ENCODE measurements around the gene POMC. TPM values are rescaled to one million over a fixed set of nuclear protein-coding genes. Genes with fewer than 3 reads are reported as not detected.
A peak's percentile ranks its signal among the peaks of the same experiment; 100 is the strongest.
"Not testable (repeated sequence)": the region's sequence is repeated elsewhere in the genome, so short reads cannot be mapped to it uniquely, and the experiment has no call there.

POMC gene
- total and polyA plus RNA-seq, 2 donors from 2014 or later: 1.5 to 2.1 TPM

DNA sequence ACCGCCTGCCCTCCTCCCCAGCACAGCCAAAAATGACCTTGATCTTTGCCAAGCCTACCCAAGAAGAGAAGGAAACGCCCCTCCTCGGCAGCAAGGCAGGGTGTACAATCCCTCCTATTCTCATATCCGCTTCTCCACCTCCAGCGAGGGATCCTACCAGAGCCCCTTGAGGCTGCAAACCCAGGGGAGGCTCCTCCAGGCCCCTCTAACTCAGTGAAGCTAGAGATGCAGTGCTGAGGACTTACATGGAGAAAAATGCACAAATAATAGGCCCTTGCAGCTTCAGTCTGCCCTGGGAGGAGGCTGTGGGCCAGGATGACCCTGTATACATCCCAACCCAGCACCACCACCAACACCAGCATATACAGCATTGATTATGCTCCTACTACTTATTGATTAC, 46.9 kb upstream of the POMC start:
- Histone ChIP-seq H3K9ac (ENCODE audit: low read length in 3 of 3) (no peak overlapping the region), H3K4me1 (ENCODE audit: control insufficient read depth in 2 of 3, insufficient read depth in 2 of 3, low read depth in 1 of 3, low read length in 3 of 3) (no peaks in the 10 kb centered on the region), H3K9me3 (ENCODE audit: control insufficient read depth in 2 of 3, insufficient read depth in 1 of 3, low read length in 3 of 3) (no peaks in the 10 kb centered on the region), H3K27me3 (ENCODE audit: control insufficient read depth, insufficient read depth, low read length) (no peaks in the 10 kb centered on the region), H3K4me3 (ENCODE audit: low read length in 3 of 3) (no peak overlapping the region), H3K27ac (ENCODE audit: low read depth in 2 of 2, low read length in 2 of 2) (peak overlapping the region in 1 of 2 donors; percentile 32), H3K36me3 (ENCODE audit: control insufficient read depth in 2 of 3, insufficient read depth in 3 of 3, low read length in 3 of 3) (no peaks in the 10 kb centered on the region)
- FAIRE-seq: no peak
- peak in 1 of 5 donors; percentile 55 for DNase-seq
- TF ChIP-seq, protein P1, sequence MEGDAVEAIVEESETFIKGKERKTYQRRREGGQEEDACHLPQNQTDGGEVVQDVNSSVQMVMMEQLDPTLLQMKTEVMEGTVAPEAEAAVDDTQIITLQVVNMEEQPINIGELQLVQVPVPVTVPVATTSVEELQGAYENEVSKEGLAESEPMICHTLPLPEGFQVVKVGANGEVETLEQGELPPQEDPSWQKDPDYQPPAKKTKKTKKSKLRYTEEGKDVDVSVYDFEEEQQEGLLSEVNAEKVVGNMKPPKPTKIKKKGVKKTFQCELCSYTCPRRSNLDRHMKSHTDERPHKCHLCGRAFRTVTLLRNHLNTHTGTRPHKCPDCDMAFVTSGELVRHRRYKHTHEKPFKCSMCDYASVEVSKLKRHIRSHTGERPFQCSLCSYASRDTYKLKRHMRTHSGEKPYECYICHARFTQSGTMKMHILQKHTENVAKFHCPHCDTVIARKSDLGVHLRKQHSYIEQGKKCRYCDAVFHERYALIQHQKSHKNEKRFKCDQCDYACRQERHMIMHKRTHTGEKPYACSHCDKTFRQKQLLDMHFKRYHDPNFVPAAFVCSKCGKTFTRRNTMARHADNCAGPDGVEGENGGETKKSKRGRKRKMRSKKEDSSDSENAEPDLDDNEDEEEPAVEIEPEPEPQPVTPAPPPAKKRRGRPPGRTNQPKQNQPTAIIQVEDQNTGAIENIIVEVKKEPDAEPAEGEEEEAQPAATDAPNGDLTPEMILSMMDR (IDR thresholded peaks at IDR 0.05; ENCODE audit: borderline replicate concordance, extremely low read depth, insufficient read depth): no peak
- intact Hi-C loops (cut with DNase I): no loop called here

DNA sequence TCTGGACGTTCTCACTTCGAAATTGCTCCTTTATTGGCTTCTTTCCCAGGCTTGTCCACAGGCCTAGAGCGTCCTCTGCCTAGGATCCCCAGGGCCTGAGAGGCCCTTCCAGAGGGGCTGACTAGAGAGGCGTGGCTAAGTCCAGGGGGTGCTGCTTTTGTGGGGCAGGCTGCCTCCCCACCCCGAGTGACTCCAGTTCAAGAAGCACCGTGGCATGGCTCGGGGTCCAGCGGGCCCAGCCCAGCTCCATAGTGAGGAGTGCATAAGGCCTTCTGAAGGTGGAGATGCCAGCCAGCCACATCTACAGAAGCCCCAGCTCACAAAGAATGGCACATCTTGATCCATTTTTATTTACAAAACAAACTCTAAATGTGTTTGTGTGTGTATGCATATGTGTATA, 44.8 kb upstream of the POMC start:
- no peak overlapping the region for H3K4me3 ChIP-seq (ENCODE audit: low read length in 3 of 3)
- H3K9me3 ChIP-seq (ENCODE audit: control insufficient read depth in 2 of 3, insufficient read depth in 1 of 3, low read length in 3 of 3): no peaks in the 10 kb centered on the region
- H3K9ac ChIP-seq (ENCODE audit: low read length in 3 of 3): no peak overlapping the region
- H3K27ac ChIP-seq (ENCODE audit: low read depth in 2 of 2, low read length in 2 of 2): no peak overlapping the region
- FAIRE-seq: no peak
- H3K27me3 ChIP-seq (ENCODE audit: control insufficient read depth, insufficient read depth, low read length): no peaks in the 10 kb centered on the region
- peak in 1 of 5 donors; percentile 45 for DNase-seq
- TF ChIP-seq, protein P1 (IDR thresholded peaks at IDR 0.05; ENCODE audit: borderline replicate concordance, extremely low read depth, insufficient read depth): no peak
- no peaks in the 10 kb centered on the region for H3K4me1 ChIP-seq (ENCODE audit: control insufficient read depth in 2 of 3, insufficient read depth in 2 of 3, low read depth in 1 of 3, low read length in 3 of 3)
- no peaks in the 10 kb centered on the region for H3K36me3 ChIP-seq (ENCODE audit: control insufficient read depth in 2 of 3, insufficient read depth in 3 of 3, low read length in 3 of 3)
- intact Hi-C loops (cut with DNase I): no loop called here

DNA sequence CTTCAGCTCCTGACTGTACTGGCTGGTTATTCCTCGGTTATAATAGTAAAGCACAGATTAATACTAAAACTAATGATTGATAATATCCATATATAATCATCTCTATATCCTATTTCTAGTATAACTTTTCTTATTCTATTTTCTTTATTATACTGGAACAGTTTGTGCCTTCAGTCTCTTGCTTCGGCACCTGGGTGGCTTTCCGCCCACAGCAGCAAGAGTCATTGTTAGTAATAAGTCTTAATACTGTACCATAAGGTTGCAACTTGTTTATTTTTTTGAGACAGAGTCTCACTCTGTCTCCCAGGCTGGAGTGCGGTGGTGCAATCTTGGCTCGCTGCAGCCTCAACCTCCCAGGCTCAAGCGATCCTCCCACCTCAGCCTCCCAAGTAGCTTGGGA, 42.5 kb upstream of the POMC start:
- FAIRE-seq; H3K9me3 ChIP-seq (ENCODE audit: control insufficient read depth in 2 of 3, insufficient read depth in 1 of 3, low read length in 3 of 3); H3K9ac ChIP-seq (ENCODE audit: low read length in 3 of 3); H3K27ac ChIP-seq (ENCODE audit: low read depth in 2 of 2, low read length in 2 of 2); H3K4me1 ChIP-seq (ENCODE audit: control insufficient read depth in 2 of 3, insufficient read depth in 2 of 3, low read depth in 1 of 3, low read length in 3 of 3); H3K27me3 ChIP-seq (ENCODE audit: control insufficient read depth, insufficient read depth, low read length); H3K36me3 ChIP-seq (ENCODE audit: control insufficient read depth in 2 of 3, insufficient read depth in 3 of 3, low read length in 3 of 3); H3K4me3 ChIP-seq (ENCODE audit: low read length in 3 of 3); intact Hi-C loops (cut with DNase I); DNase-seq: not testable (repeated sequence)

DNA sequence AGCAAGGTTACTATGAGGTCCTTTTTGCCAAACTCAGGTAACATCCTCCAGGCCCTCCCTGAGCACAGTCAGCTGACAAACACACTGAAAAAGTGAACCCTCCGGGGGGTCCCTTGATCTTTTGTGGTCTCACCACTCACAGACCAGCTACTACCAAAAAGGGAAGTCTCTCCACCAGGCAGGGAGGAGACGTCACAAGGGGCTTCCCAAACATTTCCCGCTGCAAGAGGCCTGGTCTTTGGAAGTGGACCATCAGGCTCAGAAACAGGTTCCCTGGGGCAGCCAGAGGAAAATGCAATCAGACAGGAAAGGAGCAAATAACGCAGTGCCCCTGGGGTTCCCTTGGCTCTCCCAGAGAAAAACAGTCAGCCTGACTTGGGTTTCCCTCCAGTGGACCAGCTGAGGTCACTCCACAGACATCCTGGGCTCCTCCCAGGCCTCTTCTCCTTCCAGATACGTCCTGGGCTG, 38.7 kb upstream of the POMC start:
- TF ChIP-seq, protein P1 (IDR thresholded peaks at IDR 0.05; ENCODE audit: borderline replicate concordance, extremely low read depth, insufficient read depth): no peak
- no peaks in the 10 kb centered on the region for H3K4me1 ChIP-seq (ENCODE audit: control insufficient read depth in 2 of 3, insufficient read depth in 2 of 3, low read depth in 1 of 3, low read length in 3 of 3)
- H3K36me3 ChIP-seq (ENCODE audit: control insufficient read depth in 2 of 3, insufficient read depth in 3 of 3, low read length in 3 of 3): no peaks in the 10 kb centered on the region
- no peak overlapping the region for H3K9ac ChIP-seq (ENCODE audit: low read length in 3 of 3)
- no peaks in the 10 kb centered on the region for H3K9me3 ChIP-seq (ENCODE audit: control insufficient read depth in 2 of 3, insufficient read depth in 1 of 3, low read length in 3 of 3)
- no peak for FAIRE-seq
- DNase-seq: no peak
- intact Hi-C loops (cut with DNase I): no loop called here
- no peaks in the 10 kb centered on the region for H3K27me3 ChIP-seq (ENCODE audit: control insufficient read depth, insufficient read depth, low read length)
- no peak overlapping the region for H3K4me3 ChIP-seq (ENCODE audit: low read length in 3 of 3)
- H3K27ac ChIP-seq (ENCODE audit: low read depth in 2 of 2, low read length in 2 of 2): no peak overlapping the region
